LNCAP (cell line): Measurements from ENCODE around the gene PRKAB2.

Experiments
- CTCF ChIP-seq: fragments of 450-650 bp; IDR thresholded peaks from 2 replicates; pipeline ENCODE4 v1.5.1; 2017; ENCODE audit warnings: mild to moderate bottlenecking

The PRKAB2 gene

GRCh38 chr1:147111381-147112130, 60.7 kb downstream of the PRKAB2 start:
- no peak for TF ChIP-seq CTCF

GRCh38 chr1:147110872-147111271, 61.4 kb downstream of the PRKAB2 start:
- no peak for TF ChIP-seq CTCF

- no peak for TF ChIP-seq CTCF
Observed at GRCh38 chr1:147110434-147110833, 61.8 kb downstream of the PRKAB2 start.

- TF ChIP-seq CTCF: no peak
Observed at GRCh38 chr1:147109762-147110161, 62.5 kb downstream of the PRKAB2 start.

GRCh38 chr1:147109041-147109440, 63.2 kb downstream of the PRKAB2 start:
- TF ChIP-seq CTCF: no peak

- TF ChIP-seq CTCF: no peak
Observed at GRCh38 chr1:147105909-147106308, 66.4 kb downstream of the PRKAB2 start.
